Neural cell (in vitro differentiated cells): Measurements from ENCODE around the gene XPR1. TPM values are rescaled to one million over a fixed set of nuclear protein-coding genes. Genes with fewer than 3 reads are reported as not detected.
"Not testable (repeated sequence)": the region's sequence is repeated elsewhere in the genome, so short reads cannot be mapped to it uniquely, and the experiment has no call there.

Experiments
- H2AFZ ChIP-seq: fragments of 200-600, 300-800 bp; sonication (generic), shearing (Covaris generic); 2 replicates; pipeline ENCODE4 v1.6.0; 2014; ENCODE audit warnings: low read depth, mild to moderate bottlenecking, antibody characterized with exemption, low read length, moderate library complexity
- H3F3A ChIP-seq: fragments of 200-600 bp; shearing (Covaris generic); 2 replicates; pipeline ENCODE4 v1.6.1; 2016; ENCODE audit warnings: mild to moderate bottlenecking, moderate library complexity, mixed read lengths, antibody characterized with exemption, low read length; ENCODE audit not compliant: insufficient read depth, poor library complexity, severe bottlenecking
- H3K27ac ChIP-seq: fragments of 200-600, 300-800 bp; sonication (generic), shearing (Covaris generic); 2 replicates; pipeline ENCODE4 v1.5.1; 2014; ENCODE audit warnings: mild to moderate bottlenecking, low read length, moderate library complexity
- H3K27me3 ChIP-seq: fragments of 300-800, 200-600 bp; sonication (generic), shearing (Covaris generic); 2 replicates; pipeline ENCODE4 v1.6.0; 2014; ENCODE audit warnings: mild to moderate bottlenecking, low read depth, low read length, moderate library complexity; ENCODE audit not compliant: insufficient read depth
- H3K36me3 ChIP-seq: fragments of 300-800, 200-600 bp; sonication (generic), shearing (Covaris generic); 2 replicates; pipeline ENCODE4 v1.5.1; 2014; ENCODE audit warnings: mild to moderate bottlenecking, antibody characterized with exemption, low read length, moderate library complexity; ENCODE audit not compliant: insufficient read depth
- H3K4me2 ChIP-seq: fragments of 300-800, 200-600 bp; sonication (generic), shearing (Covaris generic); 2 replicates; pipeline ENCODE4 v1.6.0; 2014; ENCODE audit warnings: mild to moderate bottlenecking, low read length
- H3K4me3 ChIP-seq: fragments of 300-800, 200-600 bp; sonication (generic), shearing (Covaris generic); 2 replicates; pipeline ENCODE4 v1.5.1; 2014; ENCODE audit warnings: mild to moderate bottlenecking, low read length, moderate library complexity
- H3K79me2 ChIP-seq: fragments of 200-600 bp; shearing (Covaris generic); replicated peaks from 2 replicates; pipeline ENCODE4 v1.6.0; 2014; ENCODE audit warnings: mild to moderate bottlenecking, low read length, moderate library complexity; ENCODE audit not compliant: insufficient read depth
- H3K9ac ChIP-seq: fragments of 300-800, 200-600 bp; sonication (generic), shearing (Covaris generic); 2 replicates; pipeline ENCODE4 v1.6.1; 2016; ENCODE audit warnings: mild to moderate bottlenecking, low read length, mixed read lengths
- H3K9me2 ChIP-seq: fragments of 200-600 bp; shearing (Covaris generic); 2 replicates; pipeline ENCODE4 v1.6.1; 2016; ENCODE audit warnings: mild to moderate bottlenecking, low read length, mixed read lengths; ENCODE audit not compliant: insufficient read depth
- H3K9me3 ChIP-seq: fragments of 200-600, 300-800 bp; sonication (generic), shearing (Covaris generic); 2 replicates; pipeline ENCODE4 v1.6.1; 2016; ENCODE audit warnings: mild to moderate bottlenecking, mixed run types, low read length, moderate library complexity, mixed read lengths
- H4K20me1 ChIP-seq: fragments of 200-600 bp; shearing (Covaris generic); 2 replicates; pipeline ENCODE4 v1.6.1; 2016; ENCODE audit warnings: mild to moderate bottlenecking, mixed run types; ENCODE audit not compliant: insufficient read depth
- CTCF ChIP-seq: fragments of 450-650 bp; IDR thresholded peaks from 2 replicates; pipeline ENCODE4 v1.5.1; 2014; ENCODE audit warnings: antibody characterized with exemption, mild to moderate bottlenecking, moderate library complexity; ENCODE audit not compliant: poor library complexity, severe bottlenecking
- EP300 ChIP-seq: fragments of 450-650 bp; conservative IDR thresholded peaks from 2 replicates; pipeline ENCODE4 v1.6.1; 2014; ENCODE audit warnings: antibody characterized with exemption, mild to moderate bottlenecking, moderate library complexity; ENCODE audit not compliant: poor library complexity, severe bottlenecking
- EZH2 ChIP-seq: fragments of 200-600, 300-800 bp; shearing (Covaris generic), sonication (generic); IDR thresholded peaks from 2 replicates; pipeline ENCODE4 v1.6.1; 2014; ENCODE audit warnings: antibody characterized with exemption, low read length, borderline replicate concordance, mild to moderate bottlenecking; ENCODE audit not compliant: insufficient read depth, poor library complexity, severe bottlenecking
- MXI1 ChIP-seq: fragments of 450-650 bp; conservative IDR thresholded peaks from 2 replicates; pipeline ENCODE4 v1.6.1; 2014; ENCODE audit warnings: antibody characterized with exemption, mild to moderate bottlenecking; ENCODE audit not compliant: poor library complexity, severe bottlenecking
- POLR2AphosphoS5 ChIP-seq: IDR thresholded peaks from 2 replicates; pipeline ENCODE4 v1.6.1; 2012
- RAD21 ChIP-seq: fragments of 450-650 bp; conservative IDR thresholded peaks from 2 replicates; pipeline ENCODE4 v1.6.1; 2014; ENCODE audit warnings: antibody characterized with exemption, mild to moderate bottlenecking, moderate library complexity
- REST ChIP-seq: IDR thresholded peaks from 2 replicates; pipeline ENCODE4 v1.6.1; 2012; ENCODE audit warnings: borderline replicate concordance
- SMC3 ChIP-seq: fragments of 450-650 bp; conservative IDR thresholded peaks from 2 replicates; pipeline ENCODE4 v1.6.1; 2014; ENCODE audit warnings: antibody characterized with exemption, mild to moderate bottlenecking, moderate library complexity; ENCODE audit not compliant: poor library complexity
- TAF1 ChIP-seq: IDR thresholded peaks from 2 replicates; pipeline ENCODE4 v1.6.1; 2012; ENCODE audit warnings: low read depth
- polyA plus RNA-seq: library from polyadenylated mRNA; depleted of rRNA; stranded (reverse); fragments of >200 nt; gene quantifications from 2 replicates; pipeline ENCODE4 v1.2.3, GENCODE V29; 2014

XPR1 gene
- polyA plus RNA-seq, 1 donor from 2014 or later = 185 TPM

GRCh38 chr1:180727751-180728150, 95.9 kb downstream of the XPR1 start:
- not testable (repeated sequence) for H4K20me1 ChIP-seq, H3K27ac ChIP-seq, H3K9me2 ChIP-seq, H2AFZ ChIP-seq, H3K9me3 ChIP-seq, H3F3A ChIP-seq, H3K4me2 ChIP-seq, H3K36me3 ChIP-seq, H3K27me3 ChIP-seq, H3K9ac ChIP-seq, H3K4me3 ChIP-seq
- H3K79me2 ChIP-seq = peaks cover 37% of the 10 kb centered on the region

DNA sequence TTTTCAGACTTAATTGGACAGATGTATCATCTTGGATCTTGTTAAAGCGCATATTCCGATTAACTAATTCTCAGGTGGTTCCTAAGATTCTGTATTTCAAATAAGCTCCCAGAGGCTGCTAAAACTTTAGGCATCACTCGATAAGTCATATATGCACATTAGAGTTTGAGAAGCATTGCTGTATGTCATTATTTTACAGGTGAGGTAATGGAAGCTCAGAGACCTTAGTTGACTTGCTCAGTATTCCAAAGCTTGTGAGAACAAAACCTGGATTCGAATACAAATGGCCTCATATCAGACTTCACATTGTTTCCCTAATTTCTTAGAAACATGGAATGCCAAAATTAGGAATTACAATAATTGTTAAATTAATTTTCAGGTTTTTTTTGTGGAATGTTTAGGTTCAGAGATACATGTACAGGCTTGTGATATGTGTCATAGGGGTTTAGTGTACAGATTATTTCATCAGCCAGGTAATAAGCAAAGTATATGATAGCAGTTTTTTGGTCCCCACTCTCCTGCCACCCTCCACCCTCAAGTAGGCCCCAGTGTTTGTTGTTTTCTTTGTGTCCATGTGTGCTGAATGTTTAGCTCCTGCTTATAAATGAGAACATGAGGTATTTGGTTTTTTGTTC, 96.8 kb downstream of the XPR1 start:
- Histone ChIP-seq H3K9me3 (peaks cover 6% of the 10 kb centered on the region), H3F3A (no peaks in the 10 kb centered on the region), H3K27ac (no peak overlapping the region), H2AFZ (no peak overlapping the region), H3K9me2 (no peaks in the 10 kb centered on the region), H3K4me3 (no peak overlapping the region), H3K79me2 (peaks cover 36% of the 10 kb centered on the region), H3K9ac (no peak overlapping the region), H3K4me2 (no peak overlapping the region), H3K36me3 (no peaks in the 10 kb centered on the region), H4K20me1 (no peaks in the 10 kb centered on the region), H3K27me3 (no peaks in the 10 kb centered on the region)
- no peak for TF ChIP-seq CTCF
- TF ChIP-seq EZH2 = no peak
- TF ChIP-seq MXI1 = no peak
- TF ChIP-seq POLR2AphosphoS5 = no peak
- no peak for TF ChIP-seq REST
- TF ChIP-seq RAD21 = no peak
- TF ChIP-seq SMC3 = no peak
- TF ChIP-seq EP300 = no peak
- TF ChIP-seq TAF1 = no peak

DNA sequence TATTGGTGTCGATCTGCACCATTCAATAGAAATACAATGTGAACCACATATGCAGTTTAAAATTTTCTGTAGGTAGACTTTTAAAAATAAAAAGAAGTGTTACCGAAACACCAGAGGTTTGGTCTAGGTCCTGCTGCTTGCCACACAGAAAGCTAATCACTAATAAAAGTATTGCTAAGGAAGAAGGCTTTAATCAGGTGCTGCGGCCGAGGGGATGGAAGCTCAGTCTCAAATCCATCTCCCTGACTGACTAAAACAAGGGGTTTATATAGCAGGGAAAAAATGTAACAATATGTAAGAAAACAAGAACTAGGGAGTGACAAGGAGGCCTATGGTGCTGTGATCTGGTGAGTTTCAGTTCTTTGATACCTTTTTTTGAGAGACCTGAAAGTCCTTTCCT, 99.3 kb downstream of the XPR1 start:
- Histone ChIP-seq H4K20me1 (no peaks in the 10 kb centered on the region), H3K9me2 (no peaks in the 10 kb centered on the region), H3K27me3 (no peaks in the 10 kb centered on the region), H3K79me2 (peaks cover 22% of the 10 kb centered on the region), H3K9ac (no peak overlapping the region), H3K4me2 (no peak overlapping the region), H2AFZ (no peak overlapping the region), H3K9me3 (peaks cover 6% of the 10 kb centered on the region), H3K4me3 (no peak overlapping the region), H3F3A (no peaks in the 10 kb centered on the region), H3K36me3 (no peaks in the 10 kb centered on the region), H3K27ac (no peak overlapping the region)
- no peak for TF ChIP-seq EZH2
- no peak for TF ChIP-seq SMC3
- TF ChIP-seq POLR2AphosphoS5 = no peak
- TF ChIP-seq REST = no peak
- no peak for TF ChIP-seq CTCF
- no peak for TF ChIP-seq EP300
- TF ChIP-seq TAF1 = no peak
- no peak for TF ChIP-seq MXI1
- no peak for TF ChIP-seq RAD21
